HG03175 (cell line): ENCODE measurements around the gene CD248.
A peak's percentile ranks its signal among the peaks of the same experiment; 100 is the strongest.
"Not testable (repeated sequence)": the region's sequence is repeated elsewhere in the genome, so short reads cannot be mapped to it uniquely, and the experiment has no call there.

ENCODE experiments used
- ATAC-seq: cut with Tn5 transposase; IDR thresholded peaks from one replicate; pipeline ENCODE4 v1.9.1; 2021; ENCODE audit warnings: mild to moderate bottlenecking, moderate library complexity; ENCODE audit not compliant: unreplicated experiment

Gene CD248, protein sequence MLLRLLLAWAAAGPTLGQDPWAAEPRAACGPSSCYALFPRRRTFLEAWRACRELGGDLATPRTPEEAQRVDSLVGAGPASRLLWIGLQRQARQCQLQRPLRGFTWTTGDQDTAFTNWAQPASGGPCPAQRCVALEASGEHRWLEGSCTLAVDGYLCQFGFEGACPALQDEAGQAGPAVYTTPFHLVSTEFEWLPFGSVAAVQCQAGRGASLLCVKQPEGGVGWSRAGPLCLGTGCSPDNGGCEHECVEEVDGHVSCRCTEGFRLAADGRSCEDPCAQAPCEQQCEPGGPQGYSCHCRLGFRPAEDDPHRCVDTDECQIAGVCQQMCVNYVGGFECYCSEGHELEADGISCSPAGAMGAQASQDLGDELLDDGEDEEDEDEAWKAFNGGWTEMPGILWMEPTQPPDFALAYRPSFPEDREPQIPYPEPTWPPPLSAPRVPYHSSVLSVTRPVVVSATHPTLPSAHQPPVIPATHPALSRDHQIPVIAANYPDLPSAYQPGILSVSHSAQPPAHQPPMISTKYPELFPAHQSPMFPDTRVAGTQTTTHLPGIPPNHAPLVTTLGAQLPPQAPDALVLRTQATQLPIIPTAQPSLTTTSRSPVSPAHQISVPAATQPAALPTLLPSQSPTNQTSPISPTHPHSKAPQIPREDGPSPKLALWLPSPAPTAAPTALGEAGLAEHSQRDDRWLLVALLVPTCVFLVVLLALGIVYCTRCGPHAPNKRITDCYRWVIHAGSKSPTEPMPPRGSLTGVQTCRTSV

DNA sequence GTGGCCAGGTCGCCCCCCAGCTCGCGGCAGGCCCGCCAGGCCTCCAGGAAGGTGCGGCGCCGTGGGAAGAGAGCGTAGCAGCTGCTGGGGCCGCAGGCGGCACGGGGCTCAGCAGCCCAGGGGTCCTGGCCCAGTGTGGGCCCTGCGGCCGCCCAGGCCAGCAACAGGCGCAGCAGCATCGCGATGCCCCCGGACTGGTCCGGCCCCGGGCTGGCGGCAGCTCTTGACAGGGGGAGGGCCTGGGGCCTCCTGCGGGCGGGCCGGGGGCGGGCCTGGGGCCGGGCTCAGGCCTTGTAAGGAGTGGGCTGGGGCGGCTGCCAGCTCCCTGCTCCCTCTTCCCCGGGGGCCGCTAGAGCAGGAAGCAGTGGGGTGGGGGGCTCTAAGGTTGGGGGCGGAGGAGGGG, at the start of gene CD248:
Gene CD248 (minus strand): TSS at position 196 of the 403 bp plus-strand sequence. CDS start 17 bp downstream, at position 179.
- ATAC-seq, result no peak

DNA sequence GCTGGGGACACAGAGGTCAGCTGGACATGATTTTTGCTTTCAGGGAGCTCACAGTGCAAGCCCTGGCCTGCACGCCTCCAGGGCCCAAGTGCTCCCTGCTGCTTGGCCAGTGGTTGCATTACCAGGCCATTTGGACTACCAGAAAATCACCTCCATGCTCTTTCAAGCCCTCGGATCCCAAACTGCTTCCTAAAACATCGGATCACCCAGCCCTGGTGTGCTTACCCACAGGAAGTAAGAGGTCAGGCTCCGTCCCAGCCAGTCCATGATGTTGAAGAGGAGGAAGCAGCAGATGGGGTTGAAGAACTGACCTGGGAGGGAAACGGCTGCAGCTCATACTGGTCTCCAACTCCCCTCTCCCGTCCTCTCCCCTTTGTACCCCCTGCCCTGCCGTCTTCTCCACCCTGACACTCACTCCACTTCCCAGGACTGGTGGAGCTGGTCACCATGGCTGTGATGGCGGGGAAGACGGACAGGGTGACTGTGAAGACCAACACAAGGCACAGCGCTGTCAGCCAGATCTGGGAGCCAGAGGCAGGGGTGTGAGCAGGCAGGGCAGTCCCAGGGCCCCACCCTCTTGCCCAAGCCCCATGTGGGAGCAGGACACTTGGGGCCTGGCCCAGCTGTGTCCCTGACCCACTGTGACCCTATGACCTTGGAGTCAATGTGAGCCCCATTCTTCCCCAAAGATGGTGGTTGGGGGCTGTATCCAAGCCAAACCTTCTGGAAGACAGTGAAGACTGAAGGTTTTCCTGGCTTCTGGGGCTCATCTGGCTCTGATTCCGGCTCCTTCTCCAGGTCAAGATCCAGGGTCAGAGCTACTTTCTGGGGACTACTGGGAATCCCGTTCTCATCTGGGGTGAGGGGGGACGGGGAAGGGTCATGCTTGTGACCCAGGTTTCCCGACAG, 49.1 kb upstream of the CD248 start:
- no peak for ATAC-seq

DNA sequence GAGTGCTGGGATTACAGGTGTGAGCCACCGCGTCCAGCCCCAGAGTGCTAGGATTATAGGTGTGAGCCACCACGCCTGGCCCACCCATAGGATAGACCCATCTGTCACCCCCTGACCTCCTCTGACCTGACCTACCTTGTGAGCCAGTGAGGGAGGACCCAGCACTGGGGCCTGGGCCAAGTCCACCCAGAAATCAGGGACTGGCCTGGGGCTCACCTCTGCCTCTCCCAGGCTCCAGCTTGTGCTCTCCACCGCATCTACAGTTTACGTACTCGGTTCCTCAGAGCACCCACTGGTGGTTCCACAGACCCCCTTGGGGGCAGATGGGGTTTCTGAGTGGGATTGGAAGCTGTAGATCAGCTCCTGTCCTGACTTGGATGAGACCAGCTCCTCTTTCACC, 48.3 kb upstream of the CD248 start:
- no peak for ATAC-seq

DNA sequence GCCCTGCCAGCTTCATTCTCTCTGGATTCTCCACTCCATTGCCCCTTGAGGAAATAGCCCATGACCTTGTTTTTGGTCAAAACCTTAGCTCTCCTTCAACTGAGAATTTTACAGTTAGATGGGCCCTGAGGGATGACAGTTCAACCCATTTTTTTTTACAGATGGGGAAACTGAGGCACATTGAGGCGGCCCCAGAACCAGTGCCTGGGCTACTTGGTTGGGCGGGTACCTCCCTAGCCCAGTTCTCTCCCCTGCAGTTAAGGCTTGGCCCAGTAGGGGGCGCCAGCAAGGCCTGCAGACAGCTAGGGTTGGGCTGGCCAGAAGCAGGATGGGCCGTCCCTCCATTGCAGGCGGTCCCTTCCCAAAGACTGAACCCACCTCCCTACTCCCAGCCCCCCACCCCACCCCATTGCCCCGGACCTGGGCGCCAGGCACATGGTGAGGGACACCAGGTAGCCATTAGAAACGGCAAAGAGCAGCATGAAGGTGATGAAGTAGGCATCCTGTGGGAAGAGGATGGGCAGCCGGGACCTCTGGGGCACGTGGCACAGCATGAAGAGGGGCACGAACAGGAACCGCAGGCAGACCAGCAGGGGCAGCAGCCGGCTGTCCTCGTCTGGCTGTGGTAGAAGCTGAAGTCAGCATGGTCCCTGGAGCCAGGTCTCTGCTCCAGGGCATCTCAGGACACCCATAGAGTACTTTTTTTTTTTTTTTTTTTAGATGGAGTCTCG, 47.1 kb upstream of the CD248 start:
- no peak for ATAC-seq

DNA sequence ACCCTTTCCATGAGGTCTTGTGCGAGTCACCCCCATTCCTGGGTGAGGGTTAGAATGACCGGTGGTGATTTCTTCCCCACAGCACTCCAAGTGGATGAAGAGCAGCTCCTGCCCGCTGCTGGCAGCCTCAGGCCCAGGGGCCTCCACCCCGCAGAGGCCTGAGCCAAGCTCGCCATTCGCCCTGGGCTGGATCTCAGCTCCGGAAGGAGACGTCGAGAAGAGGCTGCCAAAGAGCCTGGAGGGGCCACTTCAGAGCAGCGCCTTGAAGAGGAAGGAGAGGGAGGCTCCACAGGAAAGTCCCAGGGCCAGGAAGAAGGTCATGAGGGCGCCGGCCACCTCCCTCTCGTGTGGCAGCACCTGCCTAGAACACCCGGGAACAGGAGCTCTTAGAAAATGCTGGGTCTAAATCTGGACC, 46.4 kb upstream of the CD248 start:
- ATAC-seq, result no peak

DNA sequence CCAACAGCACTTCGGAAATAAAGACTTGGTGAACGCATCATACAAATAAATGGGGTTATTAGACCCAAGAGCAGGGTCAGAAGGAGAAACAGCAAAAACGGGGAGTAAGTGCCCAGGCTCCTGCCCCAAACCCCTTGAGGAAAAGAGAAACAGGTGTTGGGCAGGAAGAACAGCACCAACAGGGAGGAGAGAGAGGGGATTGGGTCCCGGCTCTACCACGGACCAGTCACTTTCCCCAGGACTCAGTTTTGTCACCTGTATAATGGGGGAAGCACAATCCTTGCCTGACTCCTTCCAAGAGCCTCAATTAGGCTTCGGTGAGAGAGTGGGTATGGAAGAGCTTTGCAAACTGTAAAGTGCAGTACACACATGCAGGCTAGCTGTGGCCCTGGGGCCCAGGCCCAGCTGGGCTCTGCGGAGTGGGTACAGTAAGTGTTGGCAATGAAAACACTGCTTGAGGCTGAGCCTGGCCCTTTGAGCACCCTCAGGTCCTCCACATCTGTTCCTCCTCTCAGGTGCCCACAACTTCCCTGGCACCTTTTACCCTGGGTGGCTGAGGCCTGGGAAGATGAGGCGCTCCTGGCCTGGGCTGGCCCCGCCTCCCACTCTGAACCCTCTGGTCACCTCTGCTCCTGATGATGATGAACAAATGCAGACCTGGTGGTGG, 45.8 kb upstream of the CD248 start:
- no peak for ATAC-seq

DNA sequence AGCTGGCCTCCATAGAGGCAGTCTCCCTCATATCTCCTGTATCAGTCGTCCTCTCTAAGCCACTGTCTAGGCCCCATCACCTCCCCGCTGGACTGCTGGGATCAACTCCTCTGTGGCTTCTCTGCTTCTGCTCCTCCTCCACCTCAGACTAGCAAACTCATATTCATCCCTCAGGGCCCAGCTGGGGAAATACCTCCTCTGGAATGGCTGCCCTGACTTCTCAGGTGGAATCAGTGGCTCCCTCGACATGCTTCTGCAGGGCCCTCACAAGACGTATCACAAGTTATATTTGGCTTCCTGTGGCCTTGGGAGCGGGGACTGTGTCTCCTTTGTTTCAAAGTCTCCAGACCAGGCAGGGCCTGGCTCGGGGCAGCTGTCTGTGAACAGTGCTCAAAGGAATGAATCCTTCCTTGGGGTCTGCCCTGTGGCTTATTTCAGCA, 44.7 kb upstream of the CD248 start:
- no peak for ATAC-seq

DNA sequence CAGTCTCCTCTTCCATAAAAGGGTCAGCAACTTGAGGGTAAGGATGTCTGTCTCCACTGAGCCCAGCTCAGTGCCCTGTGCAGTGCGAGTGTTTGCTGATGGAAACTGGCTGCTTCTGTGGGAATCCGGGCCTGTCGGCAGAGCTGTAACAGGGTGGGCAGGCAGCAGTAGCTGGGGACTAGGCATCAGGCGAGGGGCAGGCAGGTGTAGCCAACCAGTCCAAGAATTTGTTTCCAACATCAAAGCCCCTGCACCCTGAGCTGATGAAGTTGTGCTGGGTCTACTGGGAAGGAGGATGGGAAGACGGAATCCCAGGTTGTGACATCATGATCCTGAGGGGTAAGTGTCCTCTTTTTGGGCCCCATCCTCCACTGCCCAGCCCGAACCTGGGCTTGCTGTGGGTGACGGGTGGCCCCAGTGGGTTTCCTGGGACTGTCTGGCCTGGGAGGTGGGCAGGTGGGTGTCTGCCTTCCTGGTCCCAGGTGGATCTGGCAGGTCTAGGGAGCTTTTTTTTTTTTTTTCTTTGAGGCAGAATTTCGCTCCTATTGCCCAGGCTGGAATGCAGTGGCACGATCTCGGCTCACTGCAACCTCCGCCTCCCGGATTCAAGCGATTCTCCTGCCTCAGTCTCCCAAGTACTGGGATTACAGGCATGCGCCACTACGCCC, 43.7 kb upstream of the CD248 start:
- no peak for ATAC-seq

DNA sequence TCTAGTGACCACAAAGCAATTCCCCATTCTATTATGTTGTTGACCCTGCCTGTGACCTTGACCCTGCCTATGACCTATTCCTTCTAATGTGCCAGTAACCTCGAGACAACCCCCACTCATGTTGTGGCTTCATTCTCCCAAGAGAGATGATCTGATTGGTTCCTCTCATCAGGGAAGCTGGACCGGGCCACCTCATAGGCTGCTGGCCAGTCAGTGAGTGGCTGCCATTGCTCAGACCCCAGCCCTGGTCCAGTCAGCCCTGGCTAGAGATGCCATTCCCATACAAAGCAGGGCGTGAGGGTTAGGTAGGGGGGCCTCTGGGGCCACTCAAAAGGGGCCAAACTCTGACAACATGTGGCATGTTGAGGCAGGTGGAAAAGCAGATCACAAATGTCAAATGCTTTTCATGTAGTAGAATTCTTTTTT, 42.8 kb upstream of the CD248 start:
- ATAC-seq, result no peak

DNA sequence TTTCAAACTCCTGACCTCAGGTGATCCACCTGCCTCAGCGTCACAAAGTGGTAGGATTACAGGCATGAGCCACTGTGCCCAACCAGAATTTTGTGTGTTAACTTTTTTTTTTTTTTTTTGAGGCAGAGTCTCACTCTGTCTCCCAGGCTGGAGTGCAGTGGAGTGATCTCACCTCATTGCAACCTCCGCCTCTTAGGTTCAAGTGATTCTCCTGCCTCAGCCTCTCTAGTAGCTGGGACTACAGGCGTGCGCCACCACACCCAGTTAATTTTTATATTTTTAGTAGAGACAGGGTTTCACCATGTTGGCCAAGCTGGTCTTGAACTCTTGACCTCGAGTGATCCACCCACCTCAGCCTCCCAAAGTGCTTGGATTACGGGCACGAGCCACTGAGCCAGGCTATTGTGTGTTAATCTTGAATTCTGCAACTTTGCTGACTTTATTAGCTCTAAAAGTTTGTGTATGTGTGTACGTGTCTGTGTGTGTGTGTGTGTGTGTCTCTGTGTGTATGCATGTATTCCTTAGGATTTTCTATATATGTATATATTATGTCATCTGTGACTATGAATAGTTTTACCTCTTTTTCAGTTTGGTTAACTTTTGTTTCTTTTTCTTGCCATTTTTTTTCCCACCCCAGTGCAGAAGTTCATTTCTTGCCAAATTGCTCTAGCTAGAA, 33.9 kb upstream of the CD248 start:
- not testable (repeated sequence) for ATAC-seq

DNA sequence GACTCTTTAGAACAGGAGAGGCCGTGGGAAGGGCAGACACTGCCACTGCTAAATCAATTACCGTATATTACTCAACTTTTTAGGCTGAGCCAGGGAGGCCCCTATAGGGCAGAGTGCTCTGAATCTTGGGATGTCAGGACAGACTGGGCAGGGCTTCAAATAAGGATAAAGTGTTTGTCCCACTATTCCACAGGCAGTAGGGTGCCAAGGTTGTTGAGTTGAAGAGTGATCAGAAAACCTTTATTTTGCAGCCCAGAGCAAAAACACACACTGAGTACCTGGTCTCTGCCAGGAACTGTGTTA, 32.2 kb upstream of the CD248 start:
- no peak for ATAC-seq

DNA sequence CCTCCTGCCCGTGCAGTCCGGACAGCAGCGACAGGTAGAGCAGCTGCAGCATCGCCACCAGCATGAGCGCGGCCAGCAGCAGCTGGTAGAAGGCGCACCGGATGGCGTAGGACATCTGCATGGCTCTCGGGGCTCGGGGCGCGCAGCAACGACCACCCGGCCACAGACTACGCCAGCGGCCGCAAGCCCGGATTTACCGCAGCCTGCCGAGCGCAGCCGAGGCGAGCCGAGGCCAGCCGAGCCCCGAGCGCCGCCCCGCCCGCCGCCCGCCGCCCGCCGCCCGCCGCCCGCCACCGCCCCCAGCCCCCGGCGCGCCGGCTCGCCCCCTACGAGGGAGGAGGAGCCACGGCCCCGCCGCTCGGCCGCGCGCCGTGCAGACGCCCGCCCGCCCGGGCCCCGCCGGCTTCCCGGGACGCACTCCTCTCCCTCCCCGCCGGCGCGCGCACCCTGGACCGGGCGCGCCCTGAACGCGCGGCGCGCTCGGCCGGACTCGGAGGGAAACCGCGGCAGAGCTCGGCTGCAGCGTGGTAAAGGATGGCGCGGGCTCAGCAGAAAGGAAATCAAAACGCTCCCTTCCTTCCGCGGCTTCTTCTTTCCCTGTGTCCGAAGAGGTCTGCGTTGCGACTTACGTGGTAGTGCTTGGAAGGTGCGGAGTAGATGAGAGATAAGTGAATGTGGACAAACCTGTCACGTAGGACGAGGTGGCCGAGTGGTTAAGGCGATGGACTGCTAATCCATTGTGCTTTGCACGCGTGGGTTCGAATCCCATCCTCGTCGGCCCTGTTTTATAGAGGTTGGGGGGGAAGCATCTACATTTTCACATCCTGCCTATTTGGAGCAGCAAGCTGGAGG, 30.8 kb upstream of the CD248 start, which contains the start of gene B4GAT1:
Gene B4GAT1 (minus strand): TSS at position 205 of the 852 bp plus-strand sequence. CDS start 84 bp downstream, at position 121.
- peak; percentile 27 for ATAC-seq

DNA sequence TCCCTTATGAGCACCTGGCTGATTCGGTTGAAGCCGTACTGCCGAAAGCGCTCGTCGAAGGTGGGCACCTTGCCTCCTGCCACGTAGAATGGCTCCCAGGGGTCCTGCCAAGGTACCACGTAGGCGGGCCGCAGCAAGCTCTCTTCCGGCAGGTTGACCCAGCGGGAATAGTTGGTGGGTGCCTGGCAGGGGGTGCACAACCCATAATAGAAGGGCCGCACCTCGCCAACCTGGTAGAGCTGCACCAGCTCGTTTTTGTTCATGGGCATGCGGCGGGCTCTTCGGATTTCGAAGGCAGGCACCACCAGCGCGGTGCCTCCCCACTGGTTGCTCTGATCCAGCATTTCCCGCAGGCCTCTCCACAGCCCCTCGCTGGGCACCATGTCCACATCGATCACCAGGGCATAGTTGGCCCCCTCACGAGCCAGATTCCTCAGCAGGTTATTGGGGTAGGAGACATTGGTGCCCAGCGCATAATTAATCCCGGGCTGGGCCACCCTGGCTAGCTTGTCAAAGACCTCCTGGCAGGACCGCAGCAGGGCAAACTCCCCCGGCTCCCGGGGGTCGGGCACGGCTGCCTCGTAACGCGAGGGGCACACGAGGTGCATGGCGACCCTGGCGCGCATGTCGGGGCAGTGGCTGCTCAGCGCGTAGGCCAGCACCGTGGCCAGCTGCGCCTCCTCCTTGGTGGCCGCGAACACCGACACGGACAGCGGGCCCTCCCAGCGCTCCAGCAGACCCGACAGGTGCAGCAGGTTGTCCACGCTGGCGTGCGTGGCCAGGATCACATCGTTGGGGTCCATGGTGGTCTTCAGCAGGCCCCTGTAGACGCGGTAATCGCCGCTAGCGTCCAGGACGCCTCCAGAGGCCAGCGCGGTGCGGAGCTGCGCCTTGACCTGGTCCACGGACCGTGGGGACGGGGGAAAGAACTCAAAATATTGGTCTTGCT, 29.9 kb upstream of the CD248 start:
- ATAC-seq, result no peak

DNA sequence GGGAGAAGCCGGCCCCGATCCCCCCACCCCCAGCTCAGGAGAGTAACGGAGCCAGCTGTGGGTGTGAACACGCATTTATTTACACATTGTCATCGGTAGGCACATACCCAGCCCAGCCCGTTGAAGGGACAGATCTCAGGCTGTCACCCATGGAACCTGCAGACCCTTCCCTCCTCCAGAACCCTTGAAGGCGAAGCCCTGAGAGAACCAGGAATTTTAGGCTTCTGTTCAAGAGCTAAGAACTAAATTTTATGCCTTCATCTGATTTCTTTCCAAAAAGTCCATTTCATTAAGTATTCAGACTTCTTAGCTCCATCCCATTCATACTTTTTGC, 28.4 kb upstream of the CD248 start:
- peak; percentile 15 for ATAC-seq

DNA sequence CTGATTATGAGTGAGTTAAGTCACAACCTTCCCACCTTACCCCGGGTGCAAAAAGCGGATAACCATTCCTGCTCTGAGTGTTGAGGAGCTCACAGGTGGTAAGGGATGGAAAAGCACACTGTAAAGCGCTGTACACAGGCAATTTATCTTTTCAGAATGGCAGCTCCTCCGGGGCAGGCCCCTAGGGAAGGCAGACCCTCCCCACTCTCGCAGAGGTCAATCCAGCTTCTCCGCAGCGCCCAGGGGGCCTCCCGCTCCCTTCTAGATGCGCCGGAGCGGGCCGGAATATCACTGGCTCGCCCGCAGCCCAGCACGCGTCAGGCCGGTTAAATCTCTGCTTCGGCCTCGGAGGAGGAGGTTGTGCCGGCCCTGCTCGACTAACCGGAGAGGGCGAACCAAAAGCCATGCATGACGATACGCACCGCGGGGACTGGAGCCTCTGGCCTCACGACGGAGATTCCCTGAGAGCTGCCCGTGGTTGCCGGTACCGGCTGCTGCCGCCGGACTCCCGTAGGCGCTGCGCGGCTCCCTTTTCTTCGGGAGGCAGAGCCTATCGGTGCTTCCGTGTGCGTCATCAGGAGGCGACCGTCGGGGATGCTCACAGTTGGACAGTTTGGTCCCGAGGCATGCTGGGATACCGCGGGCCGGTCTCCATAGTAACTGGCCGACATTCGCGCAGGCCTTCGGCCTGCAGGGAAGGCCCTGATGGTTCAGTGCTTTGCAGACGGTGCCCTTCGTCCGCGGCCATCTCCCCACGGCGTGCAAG, 27.9 kb upstream of the CD248 start, which contains the start of gene BRMS1:
Gene BRMS1 (minus strand): TSS at position 555 of the 766 bp plus-strand sequence. CDS start 2,870 bp downstream, outside the sequence.
- ATAC-seq, result peak; percentile 82

DNA sequence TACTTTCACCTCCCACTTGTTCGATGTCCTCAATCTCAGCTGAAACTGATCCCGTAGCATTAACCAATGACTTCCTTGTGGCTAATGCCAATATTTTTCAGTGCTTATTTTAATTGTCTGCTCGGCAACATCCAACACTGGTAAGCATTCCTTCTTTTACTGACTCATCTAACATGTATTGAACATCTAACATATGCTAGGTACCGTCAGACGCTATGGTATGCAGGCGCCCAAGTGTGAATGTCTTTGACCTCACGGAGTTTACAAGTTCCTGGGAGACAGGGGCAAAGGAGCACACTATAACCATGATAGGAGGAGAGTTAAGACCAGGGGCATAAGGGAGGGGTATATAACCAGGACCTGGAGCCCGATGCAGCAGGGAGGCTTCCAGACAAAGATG, 26.3 kb upstream of the CD248 start:
- ATAC-seq, result no peak
